AG08395 (cell line): Measurements from ENCODE around the gene ATR.

ENCODE experiments used
- DNase-seq: peaks from one replicate; pipeline ENCODE4 v3.0.0; 2012; ENCODE audit warnings: mixed read lengths, low spot score

The ATR gene

DNA sequence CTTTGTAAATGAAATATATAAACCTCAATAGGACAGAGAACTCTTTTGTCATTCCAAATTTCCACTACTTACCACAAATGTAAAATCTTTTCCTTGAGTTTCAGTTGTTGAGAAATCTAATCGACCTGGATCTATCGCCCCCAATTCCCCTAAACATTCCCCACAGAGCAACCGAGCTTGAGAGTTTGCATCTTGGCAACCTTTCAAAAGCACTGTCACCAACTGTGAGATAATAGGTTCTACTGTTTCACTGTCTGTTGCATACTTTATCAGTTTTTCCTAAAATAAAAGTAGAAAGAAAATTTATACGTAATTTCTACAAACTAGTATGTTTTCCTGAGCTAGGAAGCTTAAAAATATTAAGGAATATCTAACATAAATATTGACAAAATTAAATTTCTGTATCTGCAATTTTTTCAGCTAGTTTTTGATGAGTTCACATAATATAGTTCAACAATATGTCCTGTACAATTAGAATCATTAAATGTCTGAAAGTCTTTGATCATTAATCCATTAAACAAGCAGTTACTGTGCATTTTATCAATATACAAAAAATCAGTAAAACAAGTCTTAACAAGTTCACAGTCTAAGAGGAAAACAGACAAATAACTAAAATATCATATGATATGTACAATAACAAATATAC lies 54.5 kb downstream of the ATR start:
- no peak for DNase-seq

GRCh38 chr3:142509079-142509478 lies 69.5 kb downstream of the ATR start:
- DNase-seq = no peak

DNA sequence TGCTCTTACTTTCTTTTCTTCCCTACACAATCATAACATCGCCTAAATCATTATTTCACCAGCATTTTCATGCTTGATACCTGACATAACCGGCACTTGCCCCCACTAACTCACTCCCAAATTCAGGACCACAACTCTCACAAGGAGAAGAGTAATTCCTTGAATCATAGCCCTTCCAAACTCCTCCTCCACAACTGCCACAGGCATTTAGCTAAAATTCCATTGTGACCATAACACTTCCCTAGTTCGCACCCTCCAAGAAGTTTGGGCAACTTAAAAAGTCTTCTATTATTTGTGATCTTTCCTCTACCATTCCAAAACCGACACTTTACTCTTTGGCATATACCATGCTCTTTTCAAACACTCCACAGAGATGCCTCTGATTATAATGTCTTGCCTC lies 71.3 kb downstream of the ATR start:
- peak; percentile 24 for DNase-seq

DNA sequence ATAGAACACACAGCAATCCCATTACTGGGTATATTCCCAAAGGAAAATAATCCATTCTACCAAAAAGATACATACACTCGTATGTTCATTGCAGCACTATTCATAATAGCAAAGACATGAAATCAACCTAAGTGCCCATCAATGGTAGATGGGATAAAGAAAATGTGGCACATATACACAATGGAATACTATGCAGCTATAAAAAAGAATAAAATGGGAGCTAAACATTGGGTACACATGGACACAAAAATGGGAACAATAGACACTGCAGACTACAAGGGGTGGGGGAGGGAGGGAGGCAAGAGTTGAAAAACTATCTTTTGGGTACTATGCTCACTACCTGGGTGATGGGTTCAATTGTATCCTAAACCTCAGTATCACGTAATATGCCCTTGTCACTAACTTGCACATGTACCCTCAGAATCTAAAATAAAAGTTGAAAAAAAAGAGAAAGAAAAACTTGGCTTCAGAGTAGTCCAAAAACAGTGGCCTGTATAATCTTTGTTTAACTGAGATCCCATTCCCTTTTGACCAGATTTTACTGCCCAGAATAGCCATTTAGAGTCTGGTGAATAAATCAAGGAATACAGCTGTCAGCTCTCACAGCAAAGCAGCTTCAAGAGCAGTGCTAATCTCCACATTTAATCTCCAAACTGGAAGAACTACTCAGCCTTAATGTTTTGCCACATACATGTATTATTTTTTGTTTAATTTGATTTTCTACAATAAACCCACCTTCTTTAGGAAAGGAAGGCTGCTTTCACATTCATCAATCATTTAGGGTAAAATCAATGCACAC lies 76.1 kb downstream of the ATR start:
- no peak for DNase-seq

GRCh38 chr3:142501004-142501926 lies 77.3 kb downstream of the ATR start:
- DNase-seq = peak; percentile 73

DNA sequence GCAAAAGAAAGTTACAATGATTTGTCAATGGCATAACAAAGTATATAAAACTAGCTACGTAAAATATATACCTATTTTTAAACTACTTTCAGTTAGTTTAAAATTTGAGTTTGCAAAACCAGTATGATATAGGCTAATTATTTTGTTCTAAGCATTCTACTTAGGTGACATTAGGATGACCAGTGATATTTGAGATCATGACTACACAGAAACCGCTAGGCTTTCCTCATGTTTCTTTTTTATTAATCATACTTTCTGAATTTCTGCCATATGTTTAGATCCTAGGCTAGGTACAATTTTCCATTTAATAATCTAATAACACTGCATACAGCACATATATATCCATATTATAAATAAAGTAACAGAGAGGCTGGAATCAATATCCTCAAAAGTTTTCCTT lies 78.3 kb downstream of the ATR start:
- DNase-seq = no peak

GRCh38 chr3:142498397-142499180 lies 79.9 kb downstream of the ATR start:
- DNase-seq = no peak

DNA sequence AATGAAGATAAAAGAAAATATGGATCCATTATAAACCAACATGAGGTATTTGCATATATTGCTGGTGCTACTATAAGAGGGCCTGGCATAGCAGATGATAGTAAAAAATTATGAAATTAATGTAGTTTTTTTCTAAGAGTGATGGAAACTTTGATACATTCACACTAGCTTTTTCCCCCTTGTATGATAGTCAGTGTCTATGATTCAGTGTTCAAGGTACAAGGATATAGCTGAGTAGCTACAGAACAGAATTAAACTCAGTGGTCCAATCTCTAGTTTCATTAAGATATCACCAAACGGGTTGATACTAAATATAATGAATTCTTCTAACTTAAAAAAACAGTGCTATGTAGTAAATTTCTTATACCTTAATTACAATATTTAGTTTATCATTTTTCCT lies 80.8 kb downstream of the ATR start:
- DNase-seq = no peak

DNA sequence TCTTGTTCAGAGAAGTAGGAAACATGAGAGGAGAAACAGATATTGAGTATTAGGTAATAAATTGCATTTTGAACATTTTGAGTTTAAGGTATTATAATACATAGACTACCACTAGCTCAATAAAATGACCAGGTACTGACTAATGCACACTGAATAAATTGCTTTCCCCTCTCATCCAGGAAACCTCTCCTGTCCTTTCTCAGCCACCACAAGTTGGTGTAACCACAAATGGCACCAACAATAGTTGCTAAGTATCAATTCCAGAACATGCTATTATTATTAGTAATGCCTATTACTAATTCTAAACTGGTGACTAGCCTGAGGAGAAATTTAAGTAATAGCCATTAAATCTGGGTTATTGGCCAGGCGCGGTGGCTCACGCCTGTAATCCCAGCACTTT lies 83.4 kb downstream of the ATR start:
- no peak for DNase-seq

DNA sequence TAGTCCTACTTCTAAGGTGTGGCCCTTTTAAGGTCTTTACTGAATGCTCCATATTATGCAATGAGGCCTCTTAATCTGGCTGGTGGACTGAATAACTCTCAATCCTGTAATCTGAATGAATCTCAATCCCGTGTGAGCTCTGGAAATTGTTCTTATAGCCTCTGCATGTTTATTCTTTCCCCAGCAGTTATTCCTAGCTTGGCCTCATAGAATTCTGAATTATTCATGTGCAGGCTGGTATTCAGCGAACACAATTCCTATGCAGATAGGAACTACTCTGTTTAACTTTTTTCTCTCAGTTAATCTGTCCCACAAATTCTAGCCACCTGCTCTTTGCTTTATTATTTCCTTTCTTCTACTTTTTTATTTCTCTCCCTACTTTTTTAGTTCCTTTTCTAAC lies 86.3 kb downstream of the ATR start:
- DNase-seq = no peak

- no peak for DNase-seq
Measured at GRCh38 chr3:142489572-142490323, 88.8 kb downstream of the ATR start.

DNA sequence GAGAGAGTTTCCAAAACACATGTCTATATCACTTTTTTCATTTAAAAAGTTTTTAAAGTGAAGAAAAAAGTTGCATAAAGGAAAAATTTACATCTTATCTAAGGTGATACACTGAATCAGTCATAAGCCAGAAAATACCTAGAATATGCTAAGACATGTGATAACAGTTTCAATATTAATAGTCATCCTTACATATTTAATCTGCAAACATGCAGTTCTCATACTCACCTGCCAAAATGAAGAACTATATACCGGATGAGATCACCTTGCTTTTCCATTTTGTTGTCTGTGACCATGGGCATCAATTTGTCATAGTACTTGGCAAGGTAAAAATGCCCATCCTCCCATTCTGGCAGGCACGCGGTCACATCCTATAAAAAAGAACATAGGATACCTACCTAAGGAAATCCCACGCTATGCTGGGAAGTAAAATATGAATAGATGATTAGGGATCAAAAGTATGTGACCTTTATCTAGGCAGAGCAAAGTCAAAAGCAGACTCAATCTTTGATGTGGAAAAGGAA lies 93.6 kb downstream of the ATR start:
- no peak for DNase-seq

- no peak for DNase-seq
Measured at GRCh38 chr3:142481196-142481595, 97.3 kb downstream of the ATR start.

GRCh38 chr3:142470826-142471225 lies 107.7 kb downstream of the ATR start:
- no peak for DNase-seq

GRCh38 chr3:142468456-142468855 lies 110.1 kb downstream of the ATR start:
- DNase-seq = no peak

DNA sequence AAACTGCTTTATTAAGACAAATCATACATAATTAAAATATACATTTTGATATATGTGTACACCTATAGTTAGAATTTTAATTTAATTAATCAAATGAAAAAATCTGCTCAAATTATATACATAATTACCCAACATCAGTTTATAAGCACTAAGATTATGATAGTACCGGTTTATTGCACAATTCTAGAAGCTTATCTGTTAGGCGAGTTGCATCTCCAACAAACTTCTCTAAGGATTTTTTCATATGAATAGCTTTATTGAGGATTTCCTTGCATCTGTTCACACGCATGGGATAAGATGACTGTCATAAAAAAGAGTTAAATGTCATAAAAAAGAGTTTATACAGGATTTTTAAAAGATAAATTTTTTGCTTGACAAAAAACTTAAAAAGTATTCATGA lies 110.8 kb downstream of the ATR start:
- no peak for DNase-seq

DNA sequence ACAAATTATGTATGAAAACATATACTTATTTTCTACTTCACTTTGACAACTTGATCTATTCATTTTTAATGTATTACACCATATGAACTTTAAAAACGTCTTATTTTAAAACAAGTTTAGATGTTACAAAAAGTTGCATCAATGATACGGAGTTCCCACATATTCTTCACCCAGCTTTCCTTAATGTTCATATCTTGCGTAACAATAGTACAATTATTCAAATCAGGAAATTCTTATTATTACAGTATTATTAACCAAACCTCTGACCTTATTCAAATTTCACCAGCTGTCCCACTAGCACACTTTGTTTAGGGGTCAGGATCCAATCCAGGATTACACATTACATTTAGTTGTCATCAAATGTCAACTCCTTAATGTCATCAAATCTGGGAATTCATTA lies 117.8 kb downstream of the ATR start:
- no peak for DNase-seq

GRCh38 chr3:142459929-142460328 lies 118.6 kb downstream of the ATR start:
- no peak for DNase-seq

- no peak for DNase-seq
Measured at GRCh38 chr3:142459096-142459495, 119.4 kb downstream of the ATR start.

- no peak for DNase-seq
Measured at GRCh38 chr3:142450881-142451280, 127.7 kb downstream of the ATR start.

DNA sequence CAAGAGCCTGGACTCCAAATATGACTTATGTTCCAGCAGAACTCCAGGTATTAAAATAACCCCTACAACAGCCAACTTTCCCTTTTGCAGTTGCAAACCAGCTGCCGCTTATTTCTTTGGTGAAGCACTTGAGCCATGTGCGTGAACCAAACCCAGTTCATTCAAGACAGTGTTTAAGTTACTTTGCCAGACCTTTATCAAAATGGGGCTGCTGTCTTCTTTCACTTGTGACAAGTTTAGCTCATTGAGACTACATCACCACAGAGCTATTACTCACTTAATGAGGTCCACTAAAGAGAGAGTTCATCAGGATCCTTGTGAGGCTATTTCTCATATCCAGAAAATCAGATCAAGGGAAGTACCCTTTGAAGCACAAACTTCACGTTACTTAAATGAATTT lies 128.3 kb downstream of the ATR start:
- no peak for DNase-seq
